GM23338 (cell line): ENCODE measurements around the gene EID2B. TPM values are rescaled to one million over a fixed set of nuclear protein-coding genes. Genes with fewer than 3 reads are reported as not detected.

Experiments
- ATAC-seq: fragments of 200-7000 bp; cut with Tn5 transposase; 3 replicates; pipeline ENCODE4 v1.9.1; 2020
- DNase-seq: peaks from one replicate; pipeline ENCODE4 v3.0.0-alpha.2; 2015; ENCODE audit warnings: low spot score
- H2AFZ ChIP-seq: fragments of 200-600 bp; sonication (generic); 2 replicates; pipeline ENCODE4 v1.8.0; 2016; ENCODE audit warnings: antibody characterized with exemption, mild to moderate bottlenecking, moderate library complexity
- H3F3A ChIP-seq: fragments of 200-600 bp; sonication (generic); replicated peaks from 2 replicates; pipeline ENCODE4 v1.8.0; 2017; ENCODE audit warnings: antibody characterized with exemption, mixed run types, low read depth
- H3K27ac ChIP-seq: fragments of 200-600 bp; sonication (generic); 2 replicates; pipeline ENCODE4 v1.6.1; 2016; ENCODE audit warnings: low read depth
- H3K27me3 ChIP-seq: fragments of 200-600 bp; sonication (generic); 2 replicates; pipeline ENCODE4 v1.8.0; 2016; ENCODE audit warnings: mild to moderate bottlenecking, mixed run types, moderate library complexity; ENCODE audit not compliant: insufficient read depth
- H3K36me3 ChIP-seq: fragments of 200-600 bp; sonication (generic); 2 replicates; pipeline ENCODE4 v1.8.0; 2016; ENCODE audit warnings: mild to moderate bottlenecking; ENCODE audit not compliant: insufficient read depth
- H3K4me1 ChIP-seq: fragments of 200-600 bp; sonication (generic); 2 replicates; pipeline ENCODE4 v1.8.0; 2016; ENCODE audit warnings: mild to moderate bottlenecking, moderate library complexity; ENCODE audit not compliant: insufficient read depth
- H3K4me2 ChIP-seq: fragments of 200-600 bp; sonication (generic); 2 replicates; pipeline ENCODE4 v1.7.1; 2017; ENCODE audit warnings: mixed run types
- H3K4me3 ChIP-seq: fragments of 200-600 bp; sonication (generic); 2 replicates; pipeline ENCODE4 v1.6.1; 2016; ENCODE audit warnings: mixed run types
- H3K79me2 ChIP-seq: fragments of 200-600 bp; sonication (generic); replicated peaks from 2 replicates; pipeline ENCODE4 v1.8.0; 2017; ENCODE audit warnings: mild to moderate bottlenecking; ENCODE audit not compliant: insufficient read depth
- H3K9me2 ChIP-seq: fragments of 200-600 bp; sonication (generic); 2 replicates; pipeline ENCODE4 v1.8.0; 2017; ENCODE audit not compliant: insufficient read depth
- H4K20me1 ChIP-seq: fragments of 200-600 bp; sonication (generic); replicated peaks from 2 replicates; pipeline ENCODE4 v1.8.0; 2017; ENCODE audit warnings: mild to moderate bottlenecking; ENCODE audit not compliant: insufficient read depth
- H3K27ac Mint-ChIP-seq: 2 replicates; pipeline ENCODE4 v1.8.0; 2020; ENCODE audit warnings: inconsistent platforms, mild to moderate bottlenecking, moderate library complexity, mixed read lengths
- H3K27me3 Mint-ChIP-seq: 3 replicates; pipeline ENCODE4 v1.8.0; 2022; ENCODE audit warnings: low read depth, mild to moderate bottlenecking, moderate library complexity, mixed read lengths, inconsistent platforms; ENCODE audit not compliant: insufficient read depth, poor library complexity
- H3K36me3 Mint-ChIP-seq: 3 replicates; pipeline ENCODE4 v1.8.0; 2021; ENCODE audit warnings: low read depth, mild to moderate bottlenecking, inconsistent platforms, moderate library complexity, mixed read lengths
- H3K4me1 Mint-ChIP-seq: 3 replicates; pipeline ENCODE4 v1.8.0; 2020; ENCODE audit warnings: mild to moderate bottlenecking, inconsistent platforms, mixed read lengths
- H3K4me3 Mint-ChIP-seq: 3 replicates; pipeline ENCODE4 v1.8.0; 2021; ENCODE audit warnings: moderate library complexity, mild to moderate bottlenecking, inconsistent platforms, mixed read lengths
- H3K9me3 Mint-ChIP-seq: 3 replicates; pipeline ENCODE4 v1.8.0; 2020; ENCODE audit warnings: moderate library complexity, mild to moderate bottlenecking, inconsistent platforms, mixed read lengths
- CREB1 ChIP-seq: fragments of 250-450 bp; sonication (Bioruptor Pico); IDR thresholded peaks from 2 replicates; pipeline ENCODE4 v1.5.0; 2020; ENCODE audit warnings: low read depth, mild to moderate bottlenecking, moderate library complexity
- CTCF ChIP-seq, 2 experiments: fragments of 200-600 bp in 1 of 2; sonication (generic) in 1 of 2; conservative IDR thresholded peaks; 2 replicates each; pipeline versions ENCODE4 v1.5.1 to v1.6.1; 2016 to 2017; ENCODE audit warnings: antibody characterized with exemption in 2 of 2, low read depth in 2 of 2, mild to moderate bottlenecking in 2 of 2, moderate library complexity in 1 of 2
- ETS1 ChIP-seq: IDR thresholded peaks from 2 replicates; pipeline ENCODE4 v1.6.1; 2016; ENCODE audit warnings: antibody characterized with exemption
- EZH2 ChIP-seq: fragments of 200-600 bp; sonication (generic); IDR thresholded peaks from one replicate; pipeline ENCODE4 v1.8.0; 2017; ENCODE audit warnings: antibody characterized with exemption, mild to moderate bottlenecking, low read depth; ENCODE audit not compliant: unreplicated experiment
- EZH2phosphoT487 ChIP-seq: fragments of 200-600 bp; sonication (generic); IDR thresholded peaks from one replicate; pipeline ENCODE4 v1.8.1; 2018; ENCODE audit warnings: antibody characterized with exemption; ENCODE audit not compliant: unreplicated experiment
- JUNB ChIP-seq: IDR thresholded peaks from one replicate; pipeline ENCODE4 v1.6.1; 2016; ENCODE audit warnings: antibody characterized with exemption; ENCODE audit not compliant: unreplicated experiment
- NANOG ChIP-seq: IDR thresholded peaks from 2 replicates; pipeline ENCODE4 v1.6.1; 2016; ENCODE audit warnings: antibody characterized with exemption, borderline replicate concordance
- POLR2AphosphoS5 ChIP-seq: IDR thresholded peaks from 2 replicates; pipeline ENCODE4 v1.6.1; 2016; ENCODE audit warnings: antibody characterized with exemption, low read depth
- REST ChIP-seq: IDR thresholded peaks from one replicate; pipeline ENCODE4 v1.6.1; 2018; ENCODE audit warnings: antibody characterized with exemption; ENCODE audit not compliant: unreplicated experiment
- STAT1 ChIP-seq: IDR thresholded peaks from one replicate; pipeline ENCODE4 v1.6.1; 2016; ENCODE audit warnings: antibody characterized with exemption; ENCODE audit not compliant: unreplicated experiment
- ZNF114 ChIP-seq: fragments of 250-450 bp; sonication (Bioruptor Pico); IDR thresholded peaks from 2 replicates; pipeline ENCODE4 v1.5.0; 2020; ENCODE audit warnings: mild to moderate bottlenecking, moderate library complexity
- ZNF331 ChIP-seq: fragments of 250-450 bp; sonication (Bioruptor Pico); IDR thresholded peaks from 2 replicates; pipeline ENCODE4 v1.5.0; 2020; ENCODE audit warnings: low read depth, mild to moderate bottlenecking, moderate library complexity
- ZNF462 ChIP-seq: fragments of 250-450 bp; sonication (Bioruptor Pico); IDR thresholded peaks from 2 replicates; pipeline ENCODE4 v1.5.0; 2020; ENCODE audit warnings: mild to moderate bottlenecking, moderate library complexity
- polyA plus RNA-seq: library from polyadenylated mRNA; unstranded; fragments of >200 nt; fragmentation: Nextera tagmentation; extraction: Ambion mirVana; gene quantifications from 2 replicates; pipeline ENCODE4 v1.2.1, GENCODE V29; 2016
- total RNA-seq: library from RNA; depleted of rRNA; stranded (reverse); fragments of >200 nt; shearing (Covaris generic); gene quantifications from 2 replicates; pipeline ENCODE4 v1.2.3, GENCODE V29; 2014

EID2B gene
- total and polyA plus RNA-seq, 2 experiments from 2014 or later = 2.5 to 4.6 TPM

GRCh38 chr19:39512988-39513387 lies 19.7 kb downstream of the EID2B start:
- Histone ChIP-seq H3K9me2 (no peaks in the 10 kb centered on the region), H3K79me2 (peaks cover 16% of the 10 kb centered on the region), H3F3A (peaks cover 21% of the 10 kb centered on the region; the same call in 1 of the 2 replicates), H2AFZ (no peak overlapping the region), H3K36me3 (no peaks in the 10 kb centered on the region), H3K27ac (no peak overlapping the region), H3K4me2 (no peak overlapping the region), H3K4me1 (peaks cover 8% of the 10 kb centered on the region), H4K20me1 (0 out of 2 replicates have a peak, but pooled peaks cover 4% of the 10 kb centered on the region), H3K27me3 (peaks cover 39% of the 10 kb centered on the region), H3K4me3 (no peak overlapping the region)
- Mint-ChIP-seq H3K27ac (no peak overlapping the region), H3K4me1 (peaks cover 16% of the 10 kb centered on the region), H3K9me3 (peaks cover 9% of the 10 kb centered on the region; the same call in 2 of the 3 replicates), H3K27me3 (peaks cover 46% of the 10 kb centered on the region), H3K36me3 (peaks cover 12% of the 10 kb centered on the region), H3K4me3 (no peak overlapping the region)
- ATAC-seq (no peak), DNase-seq (no peak)
- TF ChIP-seq JUNB (no peak), STAT1 (no peak), ZNF462 (CRISPR knock-in tag) (no peak), ZNF114 (CRISPR knock-in tag) (no peak), REST (no peak), EZH2 (no peak), EZH2phosphoT487 (no peak), ZNF331 (CRISPR knock-in tag) (no peak), CTCF (conservative IDR thresholded peaks at IDR 0.05; ENCODE audit: low read depth in 2 of 2) (no peak), ETS1 (no peak), CREB1 (CRISPR knock-in tag) (no peak), POLR2AphosphoS5 (no peak), NANOG (no peak)
